ENCODE measurements around the gene CDC34.

CDC34 gene

GRCh38 chr19:531753-532560, at the start of gene CDC34:
TSS of gene CDC34 (plus strand) at chr19:531760. CDS start at chr19:531932, 172 bp downstream.
- no peak for DNase-seq (ENCODE audit: low read depth)

DNA sequence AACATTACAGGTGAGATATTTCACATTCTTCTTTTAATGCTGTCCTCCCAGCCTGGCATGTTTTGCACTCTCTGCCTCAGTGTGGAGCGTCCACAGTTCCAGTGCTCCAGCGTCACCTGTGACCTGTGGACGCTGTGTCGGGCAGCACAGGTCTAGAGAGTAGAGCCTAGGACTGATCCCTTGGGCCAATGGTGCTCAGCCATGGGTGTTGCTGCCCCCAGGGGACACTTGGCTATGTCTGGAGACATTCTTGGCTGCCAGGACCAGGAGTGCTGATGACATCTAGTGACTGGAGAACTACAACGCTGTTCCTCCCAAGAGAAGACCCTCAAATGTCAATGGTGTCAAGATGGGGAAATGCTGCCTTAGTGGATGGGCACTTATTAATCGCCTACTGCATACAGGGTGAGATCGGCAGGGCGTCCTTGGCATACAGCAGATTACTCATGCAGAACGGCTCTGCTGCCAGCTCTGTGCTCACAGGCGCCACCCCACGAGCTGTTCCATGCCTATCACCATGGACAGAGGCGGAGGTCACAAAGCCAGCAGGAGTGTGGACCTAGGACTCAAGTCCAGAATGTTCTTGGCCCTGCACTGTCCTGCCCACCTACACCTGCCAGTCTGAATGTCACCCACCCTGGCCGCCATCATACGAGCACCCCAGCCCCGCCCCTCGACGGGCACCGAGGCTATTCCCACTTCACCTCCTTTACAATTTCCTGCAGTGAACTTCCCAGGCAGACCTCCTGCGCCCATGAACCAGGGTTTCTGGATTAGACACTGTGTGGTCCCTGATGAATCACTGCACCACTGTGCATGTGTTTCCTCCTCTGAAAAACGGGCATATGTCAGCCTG, 49.1 kb upstream of the CDC34 start:
- DNase-seq (ENCODE audit: low read depth) = no peak

GRCh38 chr19:483332-484072, 48.1 kb upstream of the CDC34 start:
- DNase-seq (ENCODE audit: low read depth) = no peak

DNA sequence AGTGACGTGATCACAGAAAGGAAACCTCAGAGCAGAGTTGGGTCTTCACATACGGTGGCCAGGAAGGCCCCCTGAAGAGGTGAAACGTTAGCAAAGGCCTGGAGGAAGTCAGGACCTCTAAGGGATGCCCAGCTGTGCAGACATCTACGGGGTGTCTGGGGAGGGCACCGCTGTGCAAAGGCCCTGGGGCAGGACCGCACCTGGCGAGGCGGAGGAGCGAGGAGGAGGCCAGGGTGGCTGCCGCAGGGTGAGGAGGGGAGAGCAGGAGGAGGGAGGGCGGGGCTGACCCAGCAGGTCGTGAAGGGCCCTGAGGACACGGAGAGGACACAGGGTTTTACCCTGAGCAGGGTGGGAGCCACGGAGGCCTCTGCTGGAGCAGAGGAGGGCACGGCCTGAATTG, 47.1 kb upstream of the CDC34 start:
- no peak for DNase-seq (ENCODE audit: low read depth)

GRCh38 chr19:485077-485476, 46.5 kb upstream of the CDC34 start:
- DNase-seq (ENCODE audit: low read depth) = no peak

DNA sequence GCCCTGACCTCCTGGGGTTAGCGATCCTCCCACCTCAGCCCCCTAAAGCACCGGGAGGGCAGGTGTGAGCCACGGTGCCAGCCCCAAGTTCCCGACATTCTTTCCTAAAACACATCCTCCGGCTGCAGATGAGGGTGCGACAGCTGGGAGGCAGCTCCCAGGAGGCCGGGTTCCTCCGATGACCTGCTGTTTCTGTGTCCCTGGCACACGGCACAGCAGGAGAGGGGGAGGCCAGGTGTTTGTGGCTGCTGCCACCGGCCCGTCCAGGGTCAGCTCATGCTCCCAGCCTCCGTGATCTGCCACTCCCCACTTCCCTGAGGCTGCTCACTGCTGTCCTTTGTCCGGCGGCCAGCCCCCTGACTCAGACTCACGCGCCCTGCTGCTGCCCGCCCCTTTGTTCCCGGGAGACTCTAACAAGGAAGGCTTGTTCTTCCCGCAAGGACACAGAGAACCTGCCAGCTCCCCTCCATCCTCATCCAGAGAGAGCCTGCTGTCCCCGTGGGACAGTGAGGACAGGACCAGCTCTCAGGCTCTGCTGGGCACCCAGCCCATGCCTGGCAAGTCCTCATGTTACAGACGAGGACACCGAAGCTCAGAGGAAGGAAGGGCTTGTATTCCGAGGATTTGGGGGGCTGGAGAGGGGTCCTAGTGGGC, 45.9 kb upstream of the CDC34 start:
- DNase-seq (ENCODE audit: low read depth) = no peak

GRCh38 chr19:488505-489417, 42.8 kb upstream of the CDC34 start:
- DNase-seq (ENCODE audit: low read depth) = peak; percentile 91

DNA sequence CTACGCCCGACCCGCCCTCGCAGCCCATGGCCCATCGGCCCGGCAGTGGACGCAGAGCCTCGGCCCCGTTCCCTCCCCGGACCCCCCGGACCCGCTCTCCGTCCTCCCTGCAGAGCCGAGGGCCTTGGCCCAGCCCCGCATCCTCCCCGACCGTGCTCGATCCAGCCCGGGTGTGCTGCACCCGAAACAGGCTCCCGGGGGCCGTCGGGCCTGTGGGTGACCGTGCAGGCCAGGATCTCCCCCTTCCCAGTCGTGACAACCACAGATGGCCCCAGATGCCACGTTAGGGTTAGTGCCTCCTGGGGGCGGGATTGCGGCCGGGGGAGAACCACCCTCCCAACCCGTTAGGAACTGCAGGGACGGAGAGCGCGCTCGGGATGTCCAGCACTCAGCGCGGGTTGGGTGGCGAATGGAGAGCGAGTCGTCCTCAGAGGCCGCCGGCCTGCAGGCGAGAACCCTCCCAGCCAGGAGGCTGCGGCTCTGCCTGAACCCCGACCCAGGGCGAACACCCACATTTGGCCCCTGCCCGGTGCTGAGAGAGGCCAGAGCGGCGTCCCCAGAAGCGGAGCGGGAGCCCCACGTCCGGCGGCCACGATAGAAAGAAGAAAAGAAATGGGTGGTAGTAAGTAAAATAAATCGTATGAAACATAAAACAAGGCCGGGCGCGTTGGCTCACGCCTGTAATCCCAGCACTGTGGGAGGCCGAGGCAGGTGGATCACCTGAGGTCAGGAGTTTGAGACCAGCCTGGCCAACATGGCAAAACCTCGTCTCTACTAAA, 42.0 kb upstream of the CDC34 start:
- no peak for DNase-seq (ENCODE audit: low read depth)

DNA sequence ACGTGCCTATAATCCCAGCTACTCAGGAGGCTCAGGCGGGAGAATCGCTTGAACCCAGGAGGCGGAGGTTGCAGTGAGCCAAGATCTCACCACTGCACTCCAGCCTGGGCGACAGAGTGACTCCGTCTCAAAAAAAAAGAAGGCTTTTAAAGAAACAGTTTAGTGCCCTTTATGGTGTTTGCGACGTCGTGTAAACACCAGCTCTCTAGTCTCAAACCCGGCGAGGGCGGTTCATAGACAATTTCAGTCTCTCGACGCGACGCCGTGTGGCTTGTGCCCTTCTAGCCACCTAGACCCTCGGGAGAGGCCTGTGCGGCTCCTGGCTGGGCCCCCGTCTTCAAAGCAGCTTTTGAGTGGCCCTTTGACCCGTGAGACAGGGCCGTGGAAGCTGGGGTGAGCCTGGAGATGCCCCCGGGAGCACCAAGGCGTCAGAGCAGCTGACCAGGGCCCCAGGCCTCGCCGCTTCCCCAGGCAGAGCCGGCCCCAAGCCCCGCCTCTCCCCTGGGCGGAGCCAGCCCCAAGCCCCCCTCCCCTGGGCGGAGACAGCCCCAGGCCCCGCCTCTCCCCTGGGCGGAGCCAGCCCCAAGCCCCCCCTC, 40.3 kb upstream of the CDC34 start:
- DNase-seq (ENCODE audit: low read depth) = no peak

- no peak for DNase-seq (ENCODE audit: low read depth)
Observed at GRCh38 chr19:492091-492531, 39.4 kb upstream of the CDC34 start.

DNA sequence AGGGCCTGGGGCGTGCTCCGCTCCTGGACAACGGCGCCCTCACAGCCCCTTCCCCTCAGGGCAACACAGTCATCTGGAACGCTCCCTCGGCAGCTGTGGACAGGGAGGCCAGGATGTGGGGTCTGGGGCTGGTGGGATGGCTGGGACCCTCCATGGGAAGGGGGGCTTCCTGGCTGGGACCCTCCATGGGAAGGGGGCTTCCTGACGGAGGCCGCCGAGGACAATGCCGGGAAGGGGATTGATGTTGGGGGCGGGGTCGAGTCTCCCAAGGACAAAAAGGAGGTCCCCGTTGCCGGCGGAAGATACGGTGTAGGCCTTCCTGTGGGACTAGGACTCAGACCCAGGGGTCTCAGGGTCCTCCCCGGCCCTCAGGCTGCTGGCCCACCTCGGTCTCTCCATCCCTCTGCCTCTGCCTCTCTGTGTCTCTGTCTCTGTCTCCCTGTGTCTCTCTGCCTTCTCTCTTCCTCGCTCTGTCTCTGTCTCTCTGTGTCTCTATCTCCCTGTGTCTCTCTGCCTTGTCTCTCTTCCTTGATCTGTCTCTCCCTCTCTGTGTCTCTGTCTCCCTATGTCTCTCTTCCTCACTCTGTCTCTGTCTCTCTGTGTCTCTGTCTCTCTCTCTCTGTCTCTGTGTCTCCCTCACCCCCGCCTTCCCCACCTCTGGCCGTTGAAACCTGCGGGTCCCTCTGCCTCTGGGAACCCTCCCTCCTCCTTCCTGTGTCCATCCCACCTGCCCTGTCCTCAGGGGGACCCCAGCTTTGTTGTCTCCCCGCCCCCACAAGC, 38.0 kb upstream of the CDC34 start:
- no peak for DNase-seq (ENCODE audit: low read depth)

DNA sequence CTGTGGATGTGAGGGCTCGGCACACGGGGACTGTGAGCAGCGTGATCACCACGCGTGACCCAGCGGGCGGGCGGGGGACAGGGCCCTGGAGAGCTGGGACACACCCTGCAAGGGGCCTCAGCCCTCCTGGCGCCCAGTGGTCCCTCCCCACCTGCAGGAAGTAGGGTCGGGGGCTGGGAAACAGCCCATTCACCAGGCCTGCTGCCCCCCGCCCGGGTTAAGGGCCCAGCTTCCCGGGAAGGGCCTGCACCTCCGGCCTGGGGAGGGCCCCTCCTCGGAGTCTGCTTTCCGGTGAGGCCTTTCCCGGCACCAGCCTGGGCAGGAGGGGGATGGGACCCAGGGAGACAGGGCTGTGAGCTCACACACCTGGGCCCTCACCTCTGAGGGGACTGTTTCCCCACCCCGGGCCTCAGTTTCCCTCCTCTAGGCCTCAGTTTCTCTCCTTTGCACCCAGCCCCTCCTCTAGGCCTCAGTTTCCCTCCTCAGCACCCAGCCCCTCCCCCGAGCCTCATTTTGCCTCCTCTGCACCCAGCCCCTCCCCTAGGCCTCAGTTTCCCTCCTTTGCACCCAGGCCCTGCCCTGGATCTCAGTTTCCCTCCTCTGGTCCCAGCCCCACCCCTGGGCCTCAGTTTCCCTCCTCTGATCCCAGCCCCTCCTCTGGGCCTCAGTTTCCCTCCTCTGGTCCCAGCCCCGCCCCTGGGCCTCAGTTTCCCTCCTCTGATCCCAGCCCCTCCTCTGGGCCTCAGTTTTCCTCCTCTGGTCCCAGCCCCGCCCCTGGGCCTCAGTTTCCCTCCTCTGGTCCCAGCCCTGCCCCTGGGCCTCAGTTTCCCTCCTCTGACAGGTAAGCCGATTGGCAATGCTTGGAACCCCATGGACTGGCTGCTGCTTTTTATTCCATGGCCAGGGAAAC, 37.1 kb upstream of the CDC34 start:
- no peak for DNase-seq (ENCODE audit: low read depth)

DNA sequence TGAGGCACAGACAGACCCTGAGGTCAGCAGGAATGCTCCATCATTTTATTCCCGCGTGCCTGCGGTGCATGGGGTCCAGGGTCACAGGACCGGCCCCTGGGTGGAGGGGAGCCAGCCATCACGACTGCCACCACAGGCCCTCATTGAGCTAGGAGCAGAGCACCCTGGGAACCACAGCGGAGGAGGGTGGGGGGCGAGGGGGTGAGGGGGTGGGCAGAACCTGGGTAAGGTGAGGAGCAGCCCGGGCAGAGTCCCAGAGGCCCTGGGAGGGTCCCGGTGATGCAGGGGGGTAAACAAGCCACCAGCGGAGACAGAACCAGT, 36.5 kb upstream of the CDC34 start:
- no peak for DNase-seq (ENCODE audit: low read depth)

- DNase-seq (ENCODE audit: low read depth) = no peak
Observed at GRCh38 chr19:495402-496111, 36.0 kb upstream of the CDC34 start.

GRCh38 chr19:496112-496665, 35.4 kb upstream of the CDC34 start, which contains the start of gene MADCAM1:
TSS of gene MADCAM1 (plus strand) at chr19:496486. CDS start at chr19:496500, 14 bp downstream.
- DNase-seq (ENCODE audit: low read depth) = no peak

DNA sequence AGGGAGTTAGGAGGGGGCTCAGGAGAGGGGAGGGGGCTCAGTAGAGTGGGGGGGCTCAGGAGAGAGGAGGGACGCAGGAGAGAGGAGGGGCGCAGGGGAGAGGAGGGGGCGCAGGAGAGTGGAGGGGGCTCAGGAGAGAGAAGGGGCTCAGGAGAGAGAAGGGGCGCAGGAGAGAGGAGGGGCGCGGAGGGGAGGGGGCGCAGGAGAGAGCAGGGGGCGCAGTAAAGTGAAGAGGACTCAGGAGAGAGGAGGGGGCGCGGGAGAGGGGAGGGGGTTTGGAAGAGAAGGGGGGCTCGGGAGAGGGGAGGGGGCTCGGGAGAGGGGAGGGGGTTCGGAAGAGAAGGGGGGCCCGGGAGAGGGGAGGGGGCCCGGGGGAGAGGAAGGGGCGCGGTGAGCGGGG, 34.6 kb upstream of the CDC34 start:
- DNase-seq (ENCODE audit: low read depth) = no peak

GRCh38 chr19:497491-497868, 34.1 kb upstream of the CDC34 start:
- no peak for DNase-seq (ENCODE audit: low read depth)

All from stimulated activated CD8-positive, alpha-beta memory T cell treated with anti-CD3 and anti-CD28 coated beads, Interleukin-4, amount 100 ng/mL, for 24 hours (primary cell).